Measurements from ENCODE around the gene ZDHHC5. TPM values are rescaled to one million over a fixed set of nuclear protein-coding genes. Genes with fewer than 3 reads are reported as not detected.

Gene ZDHHC5
- total and polyA plus RNA-seq, 2 of the 13 experiments (the other 11 are each of a cell fraction or from before 2014, with no cell fraction given) = 26.6 to 34.0 TPM

DNA sequence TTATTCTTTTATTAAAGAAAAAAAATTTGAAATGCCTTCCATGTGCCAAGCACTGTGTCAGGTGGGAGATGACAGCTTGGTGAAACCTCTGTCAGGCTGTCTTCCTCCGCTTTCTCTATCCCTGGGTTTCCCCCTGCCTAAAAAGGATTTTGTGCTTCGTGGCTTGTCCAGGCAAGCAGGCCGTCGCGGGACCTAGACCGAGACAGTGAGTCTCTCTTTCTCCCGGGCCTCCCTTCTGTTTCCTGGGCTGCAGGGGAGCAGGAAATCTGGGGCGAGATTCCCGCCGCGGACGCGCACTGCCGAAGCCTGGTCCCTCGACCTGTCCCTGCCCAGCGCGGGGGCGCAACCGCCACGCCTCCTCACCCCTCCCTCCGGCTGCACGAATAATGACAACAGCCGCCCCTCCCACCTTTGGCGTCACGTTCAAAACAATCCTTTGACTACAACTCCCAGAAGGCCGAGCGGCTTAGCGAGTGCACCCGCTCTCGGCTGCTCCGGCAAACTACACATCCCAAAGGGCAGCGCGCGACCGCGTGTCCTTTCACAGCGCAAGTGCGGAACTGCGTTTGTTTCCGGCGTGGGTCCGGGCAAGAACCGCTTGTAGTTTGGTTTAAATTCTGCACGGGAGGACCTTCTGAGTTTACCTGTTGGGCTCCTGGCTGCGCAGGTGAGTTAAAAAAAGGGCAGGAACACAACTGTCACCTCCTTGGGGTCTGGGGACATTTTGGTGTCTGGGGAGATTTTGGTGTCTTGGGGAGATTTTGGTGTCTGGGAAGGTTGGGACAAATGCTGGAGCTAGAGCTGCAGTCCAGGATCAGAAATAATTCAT, 10.5 kb upstream of the ZDHHC5 start, which contains the start of gene CLP1 (continued):
- TF ChIP-seq, protein P1, sequence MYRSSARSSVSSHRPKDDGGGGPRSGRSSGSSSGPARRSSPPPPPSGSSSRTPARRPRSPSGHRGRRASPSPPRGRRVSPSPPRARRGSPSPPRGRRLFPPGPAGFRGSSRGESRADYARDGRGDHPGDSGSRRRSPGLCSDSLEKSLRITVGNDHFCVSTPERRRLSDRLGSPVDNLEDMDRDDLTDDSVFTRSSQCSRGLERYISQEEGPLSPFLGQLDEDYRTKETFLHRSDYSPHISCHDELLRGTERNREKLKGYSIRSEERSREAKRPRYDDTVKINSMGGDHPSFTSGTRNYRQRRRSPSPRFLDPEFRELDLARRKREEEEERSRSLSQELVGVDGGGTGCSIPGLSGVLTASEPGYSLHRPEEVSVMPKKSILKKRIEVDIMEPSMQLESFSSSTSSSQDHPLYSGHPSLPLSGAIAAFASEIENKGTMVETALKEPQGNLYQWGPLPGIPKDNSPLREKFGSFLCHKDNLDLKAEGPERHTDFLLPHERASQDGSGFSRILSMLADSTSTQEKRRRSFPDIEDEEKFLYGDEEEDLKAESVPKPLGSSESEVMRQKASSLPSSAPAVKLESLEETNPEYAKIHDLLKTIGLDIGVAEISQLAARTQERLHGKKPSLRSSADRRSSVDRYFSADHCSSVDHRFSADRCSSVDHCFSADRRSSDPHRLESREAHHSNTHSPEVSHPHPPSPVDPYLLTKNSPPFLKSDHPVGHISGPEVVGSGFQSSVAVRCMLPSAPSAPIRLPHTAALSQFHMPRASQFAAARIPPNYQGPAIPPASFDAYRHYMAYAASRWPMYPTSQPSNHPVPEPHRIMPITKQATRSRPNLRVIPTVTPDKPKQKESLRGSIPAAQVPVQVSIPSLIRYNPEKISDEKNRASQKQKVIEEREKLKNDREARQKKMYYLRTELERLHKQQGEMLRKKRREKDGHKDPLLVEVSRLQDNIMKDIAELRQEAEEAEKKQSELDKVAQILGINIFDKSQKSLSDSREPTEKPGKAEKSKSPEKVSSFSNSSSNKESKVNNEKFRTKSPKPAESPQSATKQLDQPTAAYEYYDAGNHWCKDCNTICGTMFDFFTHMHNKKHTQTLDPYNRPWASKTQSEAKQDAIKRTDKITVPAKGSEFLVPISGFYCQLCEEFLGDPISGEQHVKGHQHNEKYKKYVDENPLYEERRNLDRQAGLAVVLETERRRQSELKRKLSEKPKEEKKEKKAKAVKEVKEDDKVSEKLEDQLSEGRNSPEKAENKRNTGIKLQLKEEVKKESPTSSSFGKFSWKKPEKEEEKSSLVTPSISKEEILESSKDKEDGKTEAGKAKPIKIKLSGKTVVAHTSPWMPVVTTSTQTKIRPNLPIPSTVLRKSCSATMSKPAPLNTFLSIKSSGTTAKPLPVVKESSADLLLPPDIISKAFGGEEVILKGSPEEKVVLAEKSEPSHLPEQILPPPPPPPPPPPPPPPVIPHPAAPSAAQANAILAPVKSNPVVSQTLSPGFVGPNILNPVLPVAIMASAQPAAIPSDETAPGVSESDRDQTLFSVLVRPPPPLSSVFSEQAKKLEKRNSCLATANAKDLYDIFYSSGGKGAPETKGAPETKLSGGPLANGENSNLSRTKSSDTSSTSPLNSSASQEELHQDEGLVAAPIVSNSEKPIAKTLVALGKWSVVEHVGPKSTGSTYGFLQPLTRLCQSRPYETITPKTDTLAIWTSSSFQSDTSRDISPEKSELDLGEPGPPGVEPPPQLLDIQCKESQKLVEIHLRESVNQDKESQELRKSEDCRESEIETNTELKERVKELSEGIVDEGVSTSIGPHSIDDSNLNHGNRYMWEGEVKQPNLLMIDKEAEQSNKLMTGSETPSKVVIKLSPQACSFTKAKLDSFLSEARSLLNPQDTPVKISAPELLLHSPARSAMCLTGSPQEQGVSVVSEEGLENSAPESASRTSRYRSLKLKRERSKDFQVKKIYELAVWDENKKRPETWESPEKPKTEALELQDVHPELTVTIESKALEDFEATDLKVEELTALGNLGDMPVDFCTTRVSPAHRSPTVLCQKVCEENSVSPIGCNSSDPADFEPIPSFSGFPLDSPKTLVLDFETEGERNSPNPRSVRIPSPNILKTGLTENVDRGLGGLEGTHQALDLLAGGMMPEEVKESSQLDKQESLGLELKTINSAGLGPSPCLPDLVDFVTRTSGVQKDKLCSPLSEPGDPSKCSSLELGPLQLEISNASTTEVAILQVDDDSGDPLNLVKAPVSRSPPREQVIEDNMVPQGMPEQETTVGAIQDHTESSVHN (CRISPR knock-in tag; IDR thresholded peaks at IDR 0.05) = no peak
- TF ChIP-seq SIN3B (IDR thresholded peaks at IDR 0.05; ENCODE audit: low read length) = 0 out of 2 replicates have a peak, but pooled peaks have one; percentile 62
- no peak for TF ChIP-seq ZNF281 (CRISPR knock-in tag; IDR thresholded peaks at IDR 0.05; ENCODE audit: borderline replicate concordance)
- no peak for TF ChIP-seq SETDB1 (CRISPR knock-in tag; IDR thresholded peaks at IDR 0.05; ENCODE audit: borderline replicate concordance)
- TF ChIP-seq, protein P2, sequence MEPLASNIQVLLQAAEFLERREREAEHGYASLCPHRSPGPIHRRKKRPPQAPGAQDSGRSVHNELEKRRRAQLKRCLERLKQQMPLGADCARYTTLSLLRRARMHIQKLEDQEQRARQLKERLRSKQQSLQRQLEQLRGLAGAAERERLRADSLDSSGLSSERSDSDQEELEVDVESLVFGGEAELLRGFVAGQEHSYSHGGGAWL (CRISPR knock-in tag; IDR thresholded peaks at IDR 0.05) = 0 out of 2 replicates have a peak, but pooled peaks have one; percentile 32
- TF ChIP-seq, protein P3, sequence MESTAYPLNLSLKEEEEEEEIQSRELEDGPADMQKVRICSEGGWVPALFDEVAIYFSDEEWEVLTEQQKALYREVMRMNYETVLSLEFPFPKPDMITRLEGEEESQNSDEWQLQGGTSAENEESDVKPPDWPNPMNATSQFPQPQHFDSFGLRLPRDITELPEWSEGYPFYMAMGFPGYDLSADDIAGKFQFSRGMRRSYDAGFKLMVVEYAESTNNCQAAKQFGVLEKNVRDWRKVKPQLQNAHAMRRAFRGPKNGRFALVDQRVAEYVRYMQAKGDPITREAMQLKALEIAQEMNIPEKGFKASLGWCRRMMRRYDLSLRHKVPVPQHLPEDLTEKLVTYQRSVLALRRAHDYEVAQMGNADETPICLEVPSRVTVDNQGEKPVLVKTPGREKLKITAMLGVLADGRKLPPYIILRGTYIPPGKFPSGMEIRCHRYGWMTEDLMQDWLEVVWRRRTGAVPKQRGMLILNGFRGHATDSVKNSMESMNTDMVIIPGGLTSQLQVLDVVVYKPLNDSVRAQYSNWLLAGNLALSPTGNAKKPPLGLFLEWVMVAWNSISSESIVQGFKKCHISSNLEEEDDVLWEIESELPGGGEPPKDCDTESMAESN (CRISPR knock-in tag; conservative IDR thresholded peaks at IDR 0.05) = peak; percentile 84
- TF ChIP-seq, protein P4, sequence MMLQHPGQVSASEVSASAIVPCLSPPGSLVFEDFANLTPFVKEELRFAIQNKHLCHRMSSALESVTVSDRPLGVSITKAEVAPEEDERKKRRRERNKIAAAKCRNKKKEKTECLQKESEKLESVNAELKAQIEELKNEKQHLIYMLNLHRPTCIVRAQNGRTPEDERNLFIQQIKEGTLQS (CRISPR knock-in tag; IDR thresholded peaks at IDR 0.05) = peak; percentile 54; the same call in 1 of the 2 replicates
- TF ChIP-seq SOX5 (CRISPR knock-in tag; IDR thresholded peaks at IDR 0.05; ENCODE audit: borderline replicate concordance) = peak; percentile 91
- TF ChIP-seq ZNF781 (CRISPR knock-in tag; IDR thresholded peaks at IDR 0.05; ENCODE audit: borderline replicate concordance, not compliant biosample characterization) = peak; percentile 50
- peak; percentile 78; the same call in 1 of the 2 replicates for TF ChIP-seq ZBTB20 (CRISPR knock-in tag; IDR thresholded peaks at IDR 0.05; ENCODE audit: borderline replicate concordance, low read depth)
- peak; percentile 77 for TF ChIP-seq GABPA (IDR thresholded peaks at IDR 0.05; ENCODE audit: low read depth, low read length)
- peak; percentile 97 for TF ChIP-seq GABPA (CRISPR knock-in tag; IDR thresholded peaks at IDR 0.05; ENCODE audit: low read depth)
- no peak for TF ChIP-seq MBD4 (IDR thresholded peaks at IDR 0.05; ENCODE audit: borderline replicate concordance, low read length)
